GM19240 (cell line): Measurements from ENCODE around the gene EFCAB9.
A peak's percentile ranks its signal among the peaks of the same experiment; 100 is the strongest.

ENCODE experiments used
- DNase-seq: peaks from one replicate; pipeline ENCODE4 v3.0.0; 2011; ENCODE audit warnings: low spot score; ENCODE audit not compliant: insufficient read length

EFCAB9 gene

DNA sequence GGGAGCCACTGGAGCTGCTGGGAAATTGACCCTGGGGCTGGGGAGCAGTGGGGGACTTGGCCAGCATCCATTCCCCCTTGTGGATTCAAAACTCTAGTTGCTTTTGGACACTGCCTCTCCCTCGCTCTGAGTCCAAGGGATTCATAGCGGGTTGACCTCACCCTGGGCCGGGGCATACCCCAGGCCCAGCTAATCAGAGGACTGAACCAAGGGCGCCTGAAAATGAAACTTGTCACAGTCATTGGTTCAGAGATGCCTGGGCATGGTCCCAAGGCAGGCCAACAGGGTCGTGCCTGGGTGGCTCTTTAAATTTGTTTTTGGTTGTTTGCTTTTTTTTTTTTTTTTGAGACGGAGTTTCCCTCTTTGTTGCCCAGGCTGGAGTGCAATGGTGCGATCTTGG lies 28.5 kb upstream of the EFCAB9 start:
- no peak for DNase-seq

- DNase-seq: no peak
Observed at GRCh38 chr5:172166030-172166826, 27.7 kb upstream of the EFCAB9 start.

DNA sequence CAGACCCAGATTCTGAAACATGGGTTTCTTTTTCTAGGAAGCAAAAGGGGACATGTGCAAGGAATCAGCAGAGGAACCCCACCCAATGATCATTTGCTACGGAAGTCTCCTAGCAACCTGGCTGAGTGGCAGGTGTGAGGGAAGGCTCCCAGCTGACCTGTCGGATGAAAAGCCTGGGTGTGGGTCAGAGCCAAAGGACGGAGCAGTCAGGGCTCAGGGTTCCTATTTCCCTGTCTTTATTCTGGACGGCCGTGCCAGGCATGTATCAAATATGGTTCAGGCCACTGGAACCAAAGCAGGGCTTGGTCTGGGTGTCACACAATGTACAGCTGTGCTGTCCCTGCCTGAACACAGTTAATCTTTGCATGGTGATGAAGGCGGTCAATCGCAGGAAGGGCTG lies 26.1 kb upstream of the EFCAB9 start:
- no peak for DNase-seq

- no peak for DNase-seq
Observed at GRCh38 chr5:172168311-172168710, 25.7 kb upstream of the EFCAB9 start.

- DNase-seq: no peak
Observed at GRCh38 chr5:172169216-172169615, 24.8 kb upstream of the EFCAB9 start.

DNA sequence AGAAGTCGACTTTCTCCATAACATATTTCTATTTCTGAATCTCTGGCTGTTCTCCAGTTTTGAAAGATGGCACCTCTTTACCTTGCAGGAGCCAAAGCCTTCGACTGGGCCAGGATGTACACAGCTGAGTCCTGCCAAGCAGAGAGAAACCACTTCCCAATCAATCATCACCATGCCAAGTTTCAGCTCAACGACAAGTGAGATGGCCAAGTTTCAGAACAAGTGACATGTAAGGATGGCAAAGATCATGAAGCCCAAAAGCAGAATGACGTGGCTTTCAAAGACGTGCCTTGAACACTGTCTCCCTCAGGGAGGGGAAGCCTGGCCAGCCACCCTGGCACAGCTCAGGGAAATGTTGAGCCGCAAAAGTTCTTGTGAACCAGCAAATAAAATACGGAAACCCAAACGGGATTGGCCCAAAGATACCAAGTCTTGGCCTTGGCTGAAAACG lies 23.7 kb upstream of the EFCAB9 start:
- DNase-seq: no peak

- no peak for DNase-seq
Observed at GRCh38 chr5:172171118-172171517, 22.9 kb upstream of the EFCAB9 start.

DNA sequence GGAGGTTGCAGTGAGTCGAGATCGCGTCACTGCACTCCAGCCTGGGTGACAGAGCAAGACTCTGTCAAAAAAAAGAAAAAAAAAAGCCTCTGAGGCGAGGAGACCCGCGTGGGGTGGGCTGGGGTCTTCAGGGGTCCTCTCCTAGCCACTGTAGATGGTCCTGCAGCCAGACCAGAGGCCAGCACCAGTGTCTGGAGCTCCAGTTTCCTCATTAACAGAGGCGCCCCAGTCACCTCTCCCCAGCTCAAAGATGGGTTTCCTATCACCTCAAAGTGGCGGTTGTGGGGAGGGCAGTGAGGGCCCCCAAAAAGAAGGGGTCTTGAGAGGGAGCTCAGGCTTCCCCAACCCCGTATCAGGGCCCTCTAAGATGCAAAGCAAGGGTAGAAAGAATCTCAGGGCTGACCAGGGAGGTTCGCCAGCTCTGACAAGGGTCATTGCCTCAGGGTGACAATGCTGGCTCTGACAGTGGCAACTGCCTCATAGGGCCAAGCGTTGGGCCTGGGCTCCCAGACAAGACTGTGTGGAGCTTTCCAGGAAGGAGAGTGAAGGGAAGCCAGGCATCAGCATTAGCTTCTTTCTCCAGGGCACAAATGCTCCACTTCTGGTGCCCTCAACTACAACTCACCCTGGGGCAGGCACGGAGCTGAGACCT lies 20.9 kb upstream of the EFCAB9 start:
- no peak for DNase-seq

DNA sequence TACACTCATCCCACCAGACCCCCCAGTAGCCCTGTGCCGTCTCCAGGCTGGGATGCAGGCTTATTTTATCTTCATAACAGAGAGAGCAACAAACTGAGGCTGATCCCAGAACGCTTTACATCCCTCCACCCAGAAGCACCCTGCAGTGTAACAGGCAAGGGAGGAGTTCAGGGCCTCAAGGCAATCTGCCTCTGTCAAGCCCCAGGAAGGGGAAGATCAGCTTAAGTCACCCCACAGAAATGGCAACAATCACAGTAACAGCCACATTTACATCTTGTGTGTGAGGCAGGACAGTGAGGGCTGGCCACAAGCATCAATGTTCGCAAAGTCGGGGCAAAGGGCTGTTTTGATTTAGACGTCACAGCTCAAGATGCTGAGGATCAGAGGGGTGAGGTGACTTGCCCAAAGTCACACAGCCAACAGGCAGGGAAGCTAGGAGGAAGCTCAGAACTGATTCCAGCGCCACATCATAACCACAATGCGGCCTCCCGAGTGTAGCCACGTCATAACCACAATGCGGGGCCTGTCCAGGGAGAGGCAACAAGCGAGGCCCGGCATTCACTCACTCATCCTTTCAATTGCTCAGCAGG lies 20.3 kb upstream of the EFCAB9 start:
- DNase-seq: no peak

DNA sequence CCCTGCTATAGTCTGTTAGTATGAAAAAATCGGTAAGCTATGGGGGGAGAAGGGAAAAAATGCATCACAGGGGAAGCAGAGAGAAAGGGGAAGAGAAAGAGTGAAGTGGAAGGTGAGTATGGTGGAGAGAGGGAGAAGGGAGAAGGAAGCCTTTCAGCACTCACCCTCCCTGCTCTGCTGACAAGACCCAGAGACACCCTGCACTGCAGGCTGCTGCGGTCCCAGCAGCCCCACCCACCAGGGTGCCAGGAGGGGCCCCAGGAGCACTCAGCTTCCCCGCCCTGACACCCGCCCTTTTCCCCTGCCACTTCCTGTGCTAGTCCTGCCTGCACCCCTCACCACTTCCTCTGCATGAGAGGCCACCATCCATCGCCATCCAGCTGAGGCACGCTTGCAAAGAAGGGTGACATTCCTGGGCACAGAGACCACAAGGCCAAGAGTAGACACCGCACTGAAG lies 18.7 kb upstream of the EFCAB9 start:
- DNase-seq: peak; percentile 69

- DNase-seq: no peak
Observed at GRCh38 chr5:172177176-172177575, 16.8 kb upstream of the EFCAB9 start.

DNA sequence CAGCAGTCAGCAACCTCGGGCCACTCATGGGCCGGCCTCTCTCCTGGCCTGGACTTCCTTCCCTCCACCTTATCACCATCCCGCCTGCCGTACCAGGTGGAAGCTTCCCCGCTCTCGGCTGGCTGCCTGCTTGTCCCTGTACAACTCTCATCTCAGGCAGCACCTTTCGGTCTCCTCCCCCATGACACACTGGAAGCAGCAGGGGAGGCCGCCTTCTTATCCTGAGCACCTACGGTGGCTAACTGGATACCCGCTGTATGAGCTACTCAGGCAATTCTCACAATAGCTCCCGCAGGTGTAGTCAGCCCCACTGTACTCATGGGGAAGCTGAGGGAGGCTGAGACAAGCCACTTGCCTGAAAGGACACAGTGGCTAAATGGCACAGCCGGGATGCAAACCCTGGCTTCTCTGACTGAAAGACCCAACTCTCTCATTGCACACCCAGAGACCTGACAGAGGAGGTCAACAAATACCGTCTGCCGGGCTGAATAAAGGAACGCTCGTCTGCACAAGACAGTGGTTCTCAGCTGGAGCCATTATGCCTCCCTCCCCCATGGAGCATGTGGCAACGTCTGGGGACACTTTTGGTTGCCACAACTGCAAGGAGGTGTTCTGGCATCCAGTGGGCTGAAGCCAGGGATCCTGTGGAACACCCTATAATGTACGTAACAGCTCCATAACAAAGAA lies 15.5 kb upstream of the EFCAB9 start:
- DNase-seq: no peak

GRCh38 chr5:172178991-172179989 lies 14.7 kb upstream of the EFCAB9 start:
- DNase-seq: no peak

DNA sequence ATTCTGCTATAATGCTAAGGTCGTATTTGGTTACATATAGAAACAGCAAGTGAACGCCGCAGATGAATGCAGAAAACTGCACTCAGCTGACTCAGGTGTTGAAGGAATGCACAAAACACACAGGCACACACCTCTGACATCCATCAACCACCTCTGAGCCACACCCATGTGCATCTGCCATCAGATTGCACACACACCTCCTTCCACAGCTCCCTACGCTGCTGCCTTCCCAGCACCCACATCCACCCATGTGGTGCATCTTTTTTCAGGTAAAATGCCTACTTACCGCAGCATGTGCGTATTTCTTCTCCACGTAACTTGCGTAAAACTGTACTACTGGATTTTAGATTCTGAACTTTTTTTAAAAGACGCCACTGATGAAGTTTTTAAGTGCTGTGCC lies 13.0 kb upstream of the EFCAB9 start:
- no peak for DNase-seq

DNA sequence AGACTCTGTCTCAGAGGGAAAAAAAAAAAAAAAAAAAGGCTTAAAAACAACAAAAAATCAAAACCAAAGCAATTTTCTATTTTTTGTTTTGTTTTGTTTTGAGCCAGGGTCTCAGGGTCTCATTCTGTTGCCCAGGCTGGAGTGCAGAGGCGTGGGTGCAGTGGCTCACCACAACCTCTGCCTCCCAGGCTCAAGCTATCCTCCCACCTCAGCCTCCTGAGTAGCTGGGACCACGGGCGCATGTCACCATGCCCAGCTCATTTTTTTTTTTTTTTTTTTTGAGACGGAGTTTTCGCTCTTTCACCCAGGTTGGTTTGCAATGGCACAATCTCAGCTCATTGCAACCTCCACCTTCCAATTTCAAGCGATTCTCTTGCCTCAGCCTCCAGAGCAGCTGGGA lies 11.7 kb upstream of the EFCAB9 start:
- DNase-seq: no peak

GRCh38 chr5:172183881-172184280 lies 10.1 kb upstream of the EFCAB9 start:
- no peak for DNase-seq

- no peak for DNase-seq
Observed at GRCh38 chr5:172185096-172185461, 8.9 kb upstream of the EFCAB9 start.

DNA sequence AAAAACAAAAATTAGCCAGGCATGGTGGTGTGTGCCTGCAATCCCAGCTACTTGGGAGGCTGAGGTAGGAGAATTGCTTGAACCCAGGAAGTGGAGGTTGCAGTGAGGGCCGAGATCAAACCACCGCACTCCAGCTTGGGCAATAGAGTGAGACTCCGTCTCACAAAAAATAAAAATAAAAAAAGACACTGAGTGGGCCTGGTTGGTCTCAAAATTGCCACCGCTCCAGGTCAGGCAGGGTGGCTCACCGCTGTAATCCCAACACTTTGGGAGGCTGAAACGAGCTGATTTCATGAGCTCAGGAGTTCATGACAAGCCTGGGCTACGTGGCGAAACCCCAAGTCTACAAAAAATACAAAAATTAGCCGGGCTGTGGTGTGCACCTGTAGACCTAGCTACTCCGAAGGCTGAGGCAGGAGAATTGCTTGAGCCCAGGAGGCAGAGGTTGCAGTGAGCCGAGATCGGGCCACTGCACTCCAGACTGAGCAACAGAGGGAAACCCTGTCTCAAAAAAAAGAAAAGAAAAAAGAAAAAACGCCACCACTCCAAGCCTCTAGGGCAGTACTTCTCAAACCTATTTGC lies 7.8 kb upstream of the EFCAB9 start:
- DNase-seq: no peak

DNA sequence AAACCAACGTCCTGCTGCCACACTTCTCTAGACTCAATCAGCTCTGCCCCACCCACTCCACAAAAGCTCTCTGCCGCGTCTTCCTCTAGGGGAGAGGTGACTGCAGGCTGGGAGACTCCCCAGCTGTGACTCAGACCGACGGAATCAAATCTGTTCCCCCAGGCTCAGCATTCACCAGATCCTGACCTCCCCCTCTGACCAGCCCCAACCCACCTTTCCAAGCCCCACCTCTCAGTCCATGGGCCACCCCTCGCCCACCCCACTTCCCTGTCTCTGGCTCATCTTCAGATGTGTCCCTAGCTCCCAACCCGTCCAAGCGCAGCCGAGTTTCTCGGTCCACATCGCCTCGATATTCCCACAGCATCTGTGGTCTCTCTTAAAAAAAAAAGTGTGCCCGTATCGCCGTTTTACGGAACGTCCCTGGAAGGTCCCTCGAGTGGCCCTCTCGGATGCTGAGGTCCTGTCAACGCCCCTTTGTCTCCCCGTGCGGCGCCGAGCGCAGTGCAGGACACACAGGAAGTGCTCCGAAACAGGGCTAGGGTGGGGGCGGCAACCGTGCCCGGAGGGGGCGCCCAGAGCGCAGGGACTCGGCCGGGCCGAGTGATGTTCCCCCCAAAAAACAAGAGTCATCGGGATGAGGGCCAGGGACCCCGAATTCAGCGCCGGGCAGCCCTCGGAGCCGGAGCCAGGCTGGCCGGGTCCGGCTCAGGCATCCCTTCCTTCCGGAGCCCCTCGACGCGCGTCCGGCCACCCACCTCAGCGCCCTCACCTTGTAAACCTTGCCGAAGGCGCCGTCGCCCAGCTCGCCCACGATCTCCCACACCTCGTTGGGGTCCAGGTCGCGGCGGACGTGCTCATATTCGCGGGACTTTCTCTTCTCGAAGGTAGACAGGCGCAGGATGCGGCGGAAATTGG lies 6.6 kb upstream of the EFCAB9 start:
- DNase-seq: no peak
